Astrocyte (in vitro differentiated cells and primary cell): ENCODE data around the gene SLC22A31. TPM values are rescaled to one million over a fixed set of nuclear protein-coding genes. Genes with fewer than 3 reads are reported as not detected.

ENCODE experiments used
- DNase-seq: peaks from one replicate; pipeline ENCODE4 v3.0.0-alpha.2; 2010; ENCODE audit warnings: low read depth
- FAIRE-seq: peaks from 2 replicates; lab custom pipeline; 2011; peaks lifted over from hg19 to GRCh38; lab: Jason Lieb, UNC
- H2AFZ ChIP-seq: 2 replicates; pipeline ENCODE4 v1.6.0; 2012; ENCODE audit warnings: low read depth, low read length, inconsistent platforms
- H3K27ac ChIP-seq: 2 replicates; pipeline ENCODE4 v1.5.1; 2011; ENCODE audit warnings: low read depth, low read length, inconsistent platforms
- H3K27me3 ChIP-seq: 2 replicates; pipeline ENCODE4 v1.6.0; 2011; ENCODE audit warnings: low read length, inconsistent platforms; ENCODE audit not compliant: insufficient read depth
- H3K36me3 ChIP-seq: 2 replicates; pipeline ENCODE4 v1.5.1; 2011; ENCODE audit warnings: low read length, inconsistent platforms; ENCODE audit not compliant: insufficient read depth
- H3K4me1 ChIP-seq: 2 replicates; pipeline ENCODE4 v1.5.1; 2011; ENCODE audit warnings: low read length, inconsistent platforms; ENCODE audit not compliant: insufficient read depth
- H3K4me2 ChIP-seq: 2 replicates; pipeline ENCODE4 v1.6.0; 2012; ENCODE audit warnings: low read length, inconsistent platforms
- H3K4me3 ChIP-seq: 2 replicates; pipeline ENCODE4 v1.5.1; 2011; ENCODE audit warnings: low read depth, mild to moderate bottlenecking, low read length, inconsistent platforms; ENCODE audit not compliant: insufficient read depth
- H3K79me2 ChIP-seq: 2 replicates; pipeline ENCODE4 v1.6.0; 2012; ENCODE audit warnings: mild to moderate bottlenecking, low read length, inconsistent platforms; ENCODE audit not compliant: insufficient read depth
- H3K9ac ChIP-seq: 2 replicates; pipeline ENCODE4 v1.6.0; 2012; ENCODE audit warnings: mild to moderate bottlenecking, low read length, inconsistent platforms
- H3K9me3 ChIP-seq: 2 replicates; pipeline ENCODE4 v1.5.1; 2012; ENCODE audit warnings: low read depth, mild to moderate bottlenecking, low read length, inconsistent platforms; ENCODE audit not compliant: insufficient read depth
- H4K20me1 ChIP-seq: 2 replicates; pipeline ENCODE4 v1.6.0; 2012; ENCODE audit warnings: low read length, inconsistent platforms; ENCODE audit not compliant: insufficient read depth
- H3K27ac Mint-ChIP-seq: one replicate; pipeline ENCODE4 v1.8.0; 2021; ENCODE audit warnings: mild to moderate bottlenecking, mixed read lengths; ENCODE audit not compliant: unreplicated experiment
- H3K27me3 Mint-ChIP-seq: one replicate; pipeline ENCODE4 v1.8.0; 2021; ENCODE audit warnings: low read depth, mixed read lengths; ENCODE audit not compliant: unreplicated experiment
- H3K36me3 Mint-ChIP-seq: one replicate; pipeline ENCODE4 v1.8.0; 2021; ENCODE audit warnings: low read depth, mixed read lengths; ENCODE audit not compliant: unreplicated experiment
- H3K4me1 Mint-ChIP-seq: one replicate; pipeline ENCODE4 v1.8.0; 2021; ENCODE audit warnings: low read depth, mixed read lengths; ENCODE audit not compliant: unreplicated experiment
- H3K4me3 Mint-ChIP-seq: one replicate; pipeline ENCODE4 v1.8.0; 2021; ENCODE audit warnings: mild to moderate bottlenecking, moderate library complexity, mixed read lengths; ENCODE audit not compliant: unreplicated experiment
- H3K9me3 Mint-ChIP-seq: one replicate; pipeline ENCODE4 v1.8.0; 2021; ENCODE audit warnings: mild to moderate bottlenecking, mixed read lengths; ENCODE audit not compliant: unreplicated experiment
- EZH2 ChIP-seq: IDR thresholded peaks from 2 replicates; pipeline ENCODE4 v1.6.1; 2012; ENCODE audit warnings: mild to moderate bottlenecking, low read length, inconsistent platforms; ENCODE audit not compliant: insufficient read depth
- total RNA-seq: library from RNA; stranded (reverse); gene quantifications from 2 replicates; pipeline ENCODE4 v1.2.1, GENCODE V29; 2021
- TF ChIP-seq, protein P1 (sequence below): IDR thresholded peaks from 2 replicates; pipeline ENCODE4 v1.5.1; 2011; ENCODE audit warnings: low read depth, mild to moderate bottlenecking, inconsistent platforms, low read length, moderate library complexity; ENCODE audit not compliant: insufficient read depth

Gene SLC22A31
- total RNA-seq, 1 donor from 2014 or later: 1.3 TPM

DNA sequence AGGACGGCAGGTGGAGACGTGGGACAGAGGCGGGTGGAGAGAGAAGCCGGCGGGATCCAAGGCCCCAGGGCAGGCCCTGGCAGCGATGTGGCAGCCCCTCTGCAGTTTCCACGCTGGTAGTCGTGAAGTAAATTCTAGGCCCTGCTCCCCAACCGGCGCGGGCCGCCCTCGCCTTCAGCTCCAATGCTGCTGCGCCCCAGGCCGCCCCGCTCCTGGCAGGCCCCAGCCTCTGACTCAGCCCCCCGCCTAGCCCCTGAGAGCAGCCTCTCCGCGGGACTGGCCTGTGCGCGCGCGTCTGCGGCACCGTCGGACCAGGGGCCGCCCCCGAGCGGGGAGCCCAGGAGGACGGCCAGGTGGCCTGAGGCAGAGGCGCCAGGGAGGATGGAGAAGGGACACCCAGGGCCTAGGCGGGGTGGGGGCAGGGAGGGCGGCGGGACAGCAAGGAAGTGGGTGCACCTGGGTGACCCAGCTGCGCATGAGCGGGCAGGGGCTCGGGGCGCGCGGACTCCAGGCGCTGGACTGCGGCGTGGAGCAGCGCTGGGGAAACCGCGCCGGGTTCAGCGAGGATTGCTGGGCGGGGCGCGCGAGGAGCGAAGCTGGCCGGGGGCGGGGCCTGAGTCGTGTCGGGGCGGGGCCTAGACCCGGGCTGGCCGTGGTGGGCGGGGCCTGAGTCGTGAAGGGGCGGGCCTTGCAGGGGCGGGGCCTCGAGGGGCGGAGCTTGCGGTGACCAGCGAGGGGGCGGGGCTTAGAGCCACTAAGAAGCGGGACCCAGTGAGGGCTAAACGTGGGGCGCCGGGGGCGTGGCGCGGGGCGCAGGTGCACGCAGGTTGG lies 46.8 kb upstream of the SLC22A31 start:
- peak overlapping the region; percentile 61 for H2AFZ ChIP-seq
- H3K36me3 ChIP-seq: no peaks in the 10 kb centered on the region
- H3K27ac ChIP-seq: no peak overlapping the region
- DNase-seq: peak; percentile 31
- peaks cover 3% of the 10 kb centered on the region for H3K4me1 ChIP-seq
- Mint-ChIP-seq H3K27me3 (no peaks in the 10 kb centered on the region), H3K4me1 (no peaks in the 10 kb centered on the region), H3K4me3 (peak overlapping the region; percentile 74), H3K27ac (no peak overlapping the region), H3K9me3 (peaks cover 11% of the 10 kb centered on the region), H3K36me3 (peaks cover 4% of the 10 kb centered on the region)
- no peaks in the 10 kb centered on the region for H3K79me2 ChIP-seq
- H3K9ac ChIP-seq: peak overlapping the region; percentile 39
- H4K20me1 ChIP-seq: no peaks in the 10 kb centered on the region
- peak overlapping the region; percentile 85 for H3K4me2 ChIP-seq
- peaks cover 3% of the 10 kb centered on the region for H3K9me3 ChIP-seq
- H3K27me3 ChIP-seq: no peaks in the 10 kb centered on the region
- FAIRE-seq: no peak
- H3K4me3 ChIP-seq: peak overlapping the region; percentile 39
- TF ChIP-seq, protein P1, sequence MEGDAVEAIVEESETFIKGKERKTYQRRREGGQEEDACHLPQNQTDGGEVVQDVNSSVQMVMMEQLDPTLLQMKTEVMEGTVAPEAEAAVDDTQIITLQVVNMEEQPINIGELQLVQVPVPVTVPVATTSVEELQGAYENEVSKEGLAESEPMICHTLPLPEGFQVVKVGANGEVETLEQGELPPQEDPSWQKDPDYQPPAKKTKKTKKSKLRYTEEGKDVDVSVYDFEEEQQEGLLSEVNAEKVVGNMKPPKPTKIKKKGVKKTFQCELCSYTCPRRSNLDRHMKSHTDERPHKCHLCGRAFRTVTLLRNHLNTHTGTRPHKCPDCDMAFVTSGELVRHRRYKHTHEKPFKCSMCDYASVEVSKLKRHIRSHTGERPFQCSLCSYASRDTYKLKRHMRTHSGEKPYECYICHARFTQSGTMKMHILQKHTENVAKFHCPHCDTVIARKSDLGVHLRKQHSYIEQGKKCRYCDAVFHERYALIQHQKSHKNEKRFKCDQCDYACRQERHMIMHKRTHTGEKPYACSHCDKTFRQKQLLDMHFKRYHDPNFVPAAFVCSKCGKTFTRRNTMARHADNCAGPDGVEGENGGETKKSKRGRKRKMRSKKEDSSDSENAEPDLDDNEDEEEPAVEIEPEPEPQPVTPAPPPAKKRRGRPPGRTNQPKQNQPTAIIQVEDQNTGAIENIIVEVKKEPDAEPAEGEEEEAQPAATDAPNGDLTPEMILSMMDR: no peak
- TF ChIP-seq EZH2: no peak

DNA sequence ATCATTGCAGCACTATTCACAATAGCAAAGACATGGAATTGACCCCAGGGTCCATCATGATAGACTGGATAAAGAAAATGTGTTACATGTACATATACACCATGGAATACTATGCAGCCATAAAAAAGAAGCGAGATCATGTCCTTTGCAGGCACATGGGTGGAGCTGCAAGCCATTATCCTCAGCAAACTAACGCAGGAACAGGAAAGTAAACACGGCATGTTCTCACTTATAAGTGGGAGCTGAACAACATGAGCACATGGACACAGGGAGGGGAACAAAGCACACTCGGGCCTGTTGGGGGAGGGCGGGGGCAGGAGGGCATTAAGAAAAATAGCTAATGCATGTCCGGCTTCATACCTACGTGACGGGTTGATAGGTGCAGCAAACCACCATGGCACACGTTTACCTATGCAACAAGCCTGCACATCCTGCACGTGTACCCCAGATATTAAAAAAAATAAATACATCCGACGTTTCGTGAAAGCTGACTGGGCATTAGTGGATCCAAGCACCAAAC lies 46.1 kb upstream of the SLC22A31 start:
- Histone ChIP-seq H3K27ac (no peak overlapping the region), H2AFZ (peak overlapping the region; percentile 61)
- no peaks in the 10 kb centered on the region for H3K27me3 Mint-ChIP-seq

More for the DNA sequence above, 46.1 kb upstream of the SLC22A31 start:
- Histone ChIP-seq H3K9ac (peak overlapping the region; percentile 39), H3K36me3 (no peaks in the 10 kb centered on the region), H3K4me1 (peaks cover 8% of the 10 kb centered on the region), H3K9me3 (peaks cover 3% of the 10 kb centered on the region), H3K27me3 (no peaks in the 10 kb centered on the region), H3K79me2 (peaks cover 4% of the 10 kb centered on the region), H3K4me3 (peak overlapping the region; percentile 35), H4K20me1 (no peaks in the 10 kb centered on the region), H3K4me2 (peak overlapping the region; percentile 85)
- Mint-ChIP-seq H3K9me3 (peaks cover 11% of the 10 kb centered on the region), H3K36me3 (peaks cover 4% of the 10 kb centered on the region), H3K27ac (no peak overlapping the region), H3K4me3 (peak overlapping the region; percentile 73), H3K4me1 (no peaks in the 10 kb centered on the region)
- TF ChIP-seq, protein P1: no peak
- no peak for TF ChIP-seq EZH2
- FAIRE-seq (no peak), DNase-seq (no peak)
